CD4-positive, alpha-beta memory T cell (primary cell): ENCODE results near the gene EIF6. TPM values are rescaled to one million over a fixed set of nuclear protein-coding genes. Genes with fewer than 3 reads are reported as not detected.

ENCODE experiments used
- CTCF ChIA-PET: fragments of 350-600 bp; sonication (Branson Sonifier 250); formaldehyde crosslinking; loops from one replicate; lab custom pipeline; 2021; ENCODE audit warnings: inconsistent platforms; ENCODE audit not compliant: partially characterized antibody; lab: Charles Lee
- POLR2A ChIA-PET: fragments of 350-600 bp; sonication (Branson Sonifier 250); formaldehyde crosslinking; loops from one replicate; lab custom pipeline; 2021; ENCODE audit not compliant: partially characterized antibody; lab: Charles Lee
- DNase-seq, 5 donors: peaks; one replicate each; pipeline versions ENCODE4 v3.0.0 to v3.0.0-alpha.2; 2020 to 2022; ENCODE audit warnings: mixed read lengths in 1 of 5
- H3K27ac ChIP-seq: one replicate; pipeline ENCODE4 v1.7.0; 2013; ENCODE audit warnings: low read depth, low read length
- H3K27me3 ChIP-seq: 2 replicates; pipeline ENCODE4 v1.7.0; 2013; ENCODE audit warnings: mild to moderate bottlenecking, low read length, moderate library complexity; ENCODE audit not compliant: insufficient read depth
- H3K36me3 ChIP-seq: 2 replicates; pipeline ENCODE4 v1.7.0; 2013; ENCODE audit warnings: mild to moderate bottlenecking, low read length, moderate library complexity; ENCODE audit not compliant: insufficient read depth
- H3K4me1 ChIP-seq: 2 replicates; pipeline ENCODE4 v1.7.0; 2013; ENCODE audit warnings: mild to moderate bottlenecking, low read length, moderate library complexity; ENCODE audit not compliant: insufficient read depth
- H3K4me3 ChIP-seq, 2 donors: one replicate each; pipeline ENCODE4 v1.7.0; 2013; ENCODE audit warnings: low read length in 2 of 2, mild to moderate bottlenecking in 1 of 2
- H3K9me3 ChIP-seq, 2 donors: one replicate each; pipeline ENCODE4 v1.7.0; 2013; ENCODE audit warnings: low read length in 2 of 2, control low read depth in 1 of 2; ENCODE audit not compliant: control insufficient read depth in 1 of 2
- H3K27ac Mint-ChIP-seq, 7 donors: one replicate each; pipeline ENCODE4 v1.8.0; 2020 to 2021; ENCODE audit warnings: mixed read lengths in 7 of 7, mild to moderate bottlenecking in 6 of 7, inconsistent platforms in 3 of 7, moderate library complexity in 3 of 7
- H3K27me3 Mint-ChIP-seq, 2 donors: one replicate each; pipeline ENCODE4 v1.8.0; 2020 to 2021; ENCODE audit warnings: mixed read lengths in 2 of 2
- H3K36me3 Mint-ChIP-seq, 2 donors: one replicate each; pipeline ENCODE4 v1.8.0; 2020 to 2021; ENCODE audit warnings: mixed read lengths in 2 of 2, inconsistent platforms in 1 of 2, mild to moderate bottlenecking in 1 of 2
- H3K4me1 Mint-ChIP-seq, 4 donors: one replicate each; pipeline ENCODE4 v1.8.0; 2020 to 2021; ENCODE audit warnings: mixed read lengths in 4 of 4, mild to moderate bottlenecking in 1 of 4
- H3K4me3 Mint-ChIP-seq, 8 donors: one replicate each; pipeline ENCODE4 v1.8.0; 2020 to 2021; ENCODE audit warnings: mixed read lengths in 8 of 8, mild to moderate bottlenecking in 7 of 8, moderate library complexity in 6 of 8, inconsistent platforms in 3 of 8
- H3K9me3 Mint-ChIP-seq, 8 donors: one replicate each; pipeline ENCODE4 v1.8.0; 2020 to 2021; ENCODE audit warnings: mixed read lengths in 8 of 8, mild to moderate bottlenecking in 5 of 8, inconsistent platforms in 3 of 8, moderate library complexity in 1 of 8
- intact Hi-C: fragments of 100-400 bp; cut with micrococcal nuclease; formaldehyde crosslinking; loops from one replicate; pipeline ENCODE4 v1.15.1; 2023
- polyA plus RNA-seq, 2 donors: library from polyadenylated mRNA; unstranded; fragments of 300-500 nt; fragmentation: Illumina TruSeq; gene quantifications; one replicate each; pipeline ENCODE4 v1.2.3, GENCODE V29; 2021
- total RNA-seq, 2 experiments: library from RNA; stranded (reverse); gene quantifications; one replicate each; pipeline ENCODE4 v1.2.3, GENCODE V29; 2021

EIF6 gene
- total and polyA plus RNA-seq, 4 experiments from 2014 or later = 44.0 to 189 (median 100) TPM

- H3K27me3 ChIP-seq = no peaks in the 10 kb centered on the region
Measured at GRCh38 chr20:35304956-35305355, 20.4 kb upstream of the EIF6 start.

GRCh38 chr20:35303735-35304491, 19.3 kb upstream of the EIF6 start:
- Histone ChIP-seq H3K4me1 (peaks cover 6% of the 10 kb centered on the region), H3K27ac (no peak overlapping the region), H3K36me3 (peaks cover 5% of the 10 kb centered on the region), H3K27me3 (no peaks in the 10 kb centered on the region), H3K9me3 (no peaks in the 10 kb centered on the region), H3K4me3 (no peak overlapping the region)
- peaks cover 3 to 10% (median 5%) of the 10 kb centered on the region in 4 donors for H3K4me1 Mint-ChIP-seq
- H3K9me3 Mint-ChIP-seq = no peaks in the 10 kb centered on the region
- POLR2A ChIA-PET = interaction anchor here (0.7 to 1.2 kb wide), 2 partner anchors 19 to 26 kb away, joined by 3 to 4 read pairs; partner anchors contain the start of genes EIF6 and MMP24OS
- CTCF ChIA-PET = interaction anchor here (0.6 to 5.8 kb wide), 23 partner anchors 10 to 191 kb away, joined by 3 to 68 read pairs (median 4); partner anchors contain the start of genes EIF6, FAM83C, GDF5 and MMP24OS
- no peak overlapping the region for H3K4me3 Mint-ChIP-seq
- H3K27me3 Mint-ChIP-seq = no peaks in the 10 kb centered on the region
- peak overlapping the region in 5 of 7 donors; percentile 18 to 76 (median 61) for H3K27ac Mint-ChIP-seq
- DNase-seq = peak; percentile 80 to 84 (median 82)
- peaks cover 0 to 10% of the 10 kb centered on the region in 2 donors for H3K36me3 Mint-ChIP-seq
- intact Hi-C loops = loop anchor here (1.0 to 2.0 kb wide), 4 partner anchors 19 to 159 kb away; partner anchors contain the start of gene EIF6

More at GRCh38 chr20:35304956-35305355, 20.4 kb upstream of the EIF6 start:
- Mint-ChIP-seq H3K9me3 (no peaks in the 10 kb centered on the region), H3K27me3 (no peaks in the 10 kb centered on the region), H3K36me3 (peaks cover 0 to 16% of the 10 kb centered on the region in 2 donors), H3K4me3 (no peak overlapping the region), H3K27ac (peak overlapping the region in 4 of 7 donors; percentile 42 to 73 (median 59)), H3K4me1 (peaks cover 3 to 10% (median 5%) of the 10 kb centered on the region in 4 donors)
- ChIA-PET CTCF (interaction anchor here (0.8 to 5.8 kb wide), 12 partner anchors 12 to 215 kb away, joined by 3 to 68 read pairs (median 9); partner anchors contain the start of genes FAM83C and GDF5), POLR2A (no interaction called here)
- H3K36me3 ChIP-seq = peaks cover 5% of the 10 kb centered on the region
- intact Hi-C loops = loop anchor here (1.0 to 2.0 kb wide), 2 partner anchors 20 to 142 kb away; partner anchors contain the start of gene EIF6
- H3K27ac ChIP-seq = no peak overlapping the region
- no peaks in the 10 kb centered on the region for H3K9me3 ChIP-seq
- H3K4me3 ChIP-seq = no peak overlapping the region
- no peak for DNase-seq
- peaks cover 6% of the 10 kb centered on the region for H3K4me1 ChIP-seq

- no peaks in the 10 kb centered on the region for H3K9me3 ChIP-seq
- Mint-ChIP-seq H3K9me3 (no peaks in the 10 kb centered on the region), H3K27ac (peak overlapping the region in 2 of 7 donors; percentile 18 to 21), H3K4me3 (no peak overlapping the region), H3K27me3 (no peaks in the 10 kb centered on the region), H3K36me3 (peaks cover 0 to 8% of the 10 kb centered on the region in 2 donors), H3K4me1 (peaks cover 3 to 10% (median 5%) of the 10 kb centered on the region in 4 donors)
- H3K27ac ChIP-seq = no peak overlapping the region
- H3K4me3 ChIP-seq = no peak overlapping the region
- H3K36me3 ChIP-seq = peaks cover 5% of the 10 kb centered on the region
- no peaks in the 10 kb centered on the region for H3K27me3 ChIP-seq
- ChIA-PET CTCF (interaction anchor here (0.8 to 5.8 kb wide), 19 partner anchors 11 to 158 kb away, joined by 3 to 68 read pairs (median 6); partner anchors contain the start of genes EIF6, FAM83C, GDF5 and MMP24OS), POLR2A (interaction anchor here (0.7 to 1.2 kb wide), 2 partner anchors 19 to 25 kb away, joined by 3 to 4 read pairs; partner anchors contain the start of genes EIF6 and MMP24OS)
- peaks cover 6% of the 10 kb centered on the region for H3K4me1 ChIP-seq
- DNase-seq = no peak
- intact Hi-C loops = loop anchor here (1.0 kb wide), 2 partner anchors 136 to 158 kb away; no protein-coding TSS in a partner anchor
Measured at GRCh38 chr20:35303382-35303734, 18.8 kb upstream of the EIF6 start.

GRCh38 chr20:35302421-35303335, 18.1 kb upstream of the EIF6 start:
- intact Hi-C loops = loop anchor here (1.0 kb wide), 2 partner anchors 137 to 157 kb away; no protein-coding TSS in a partner anchor
- peaks cover 6% of the 10 kb centered on the region for H3K4me1 ChIP-seq
- CTCF ChIA-PET = interaction anchor here (0.8 to 5.8 kb wide), 19 partner anchors 8 to 158 kb away, joined by 3 to 68 read pairs (median 6); partner anchors contain the start of genes EIF6, FAM83C and GDF5
- H3K27ac ChIP-seq = no peak overlapping the region
- peaks cover 5% of the 10 kb centered on the region for H3K36me3 ChIP-seq
- H3K4me3 ChIP-seq = no peak overlapping the region
- DNase-seq = no peak
- peaks cover 0 to 8% of the 10 kb centered on the region in 2 donors for H3K36me3 Mint-ChIP-seq
- H3K9me3 Mint-ChIP-seq = no peaks in the 10 kb centered on the region
- H3K4me1 Mint-ChIP-seq = peaks cover 3 to 10% (median 5%) of the 10 kb centered on the region in 4 donors
- POLR2A ChIA-PET = interaction anchor here (1.2 kb wide), 1 partner anchor 18 kb away, joined by 4 read pairs; the partner anchor contains the start of gene EIF6
- H3K4me3 Mint-ChIP-seq = no peak overlapping the region
- H3K27me3 Mint-ChIP-seq = no peaks in the 10 kb centered on the region
- no peaks in the 10 kb centered on the region for H3K27me3 ChIP-seq
- peak overlapping the region in 2 of 7 donors; percentile 6 to 21 for H3K27ac Mint-ChIP-seq
- no peaks in the 10 kb centered on the region for H3K9me3 ChIP-seq

- H3K4me1 Mint-ChIP-seq = peaks cover 3 to 10% (median 5%) of the 10 kb centered on the region in 4 donors
- no peak overlapping the region for H3K4me3 Mint-ChIP-seq
- ChIA-PET POLR2A (interaction anchor here (0.7 kb wide), 1 partner anchor 141 kb away, joined by 3 read pairs; no protein-coding TSS in a partner anchor), CTCF (interaction anchor here (1.3 to 5.8 kb wide), 3 partner anchors 25 to 146 kb away, joined by 3 to 68 read pairs (median 4); no protein-coding TSS in a partner anchor)
- Histone ChIP-seq H3K4me3 (no peak overlapping the region), H3K27ac (no peak overlapping the region), H3K27me3 (no peaks in the 10 kb centered on the region), H3K4me1 (peaks cover 6% of the 10 kb centered on the region), H3K9me3 (no peaks in the 10 kb centered on the region), H3K36me3 (peaks cover 5% of the 10 kb centered on the region)
- peak overlapping the region in 1 of 7 donors; percentile 44 for H3K27ac Mint-ChIP-seq
- H3K9me3 Mint-ChIP-seq = no peaks in the 10 kb centered on the region
- peaks cover 0 to 6% of the 10 kb centered on the region in 2 donors for H3K36me3 Mint-ChIP-seq
- no peak for DNase-seq
- peaks cover 0 to 1% of the 10 kb centered on the region in 2 donors for H3K27me3 Mint-ChIP-seq
- intact Hi-C loops = no loop called here
Measured at GRCh38 chr20:35301426-35301825, 16.9 kb upstream of the EIF6 start.

- Histone ChIP-seq H3K4me1 (peaks cover 6% of the 10 kb centered on the region), H3K4me3 (no peak overlapping the region), H3K27me3 (no peaks in the 10 kb centered on the region), H3K36me3 (no peaks in the 10 kb centered on the region), H3K27ac (no peak overlapping the region), H3K9me3 (no peaks in the 10 kb centered on the region)
- Mint-ChIP-seq H3K4me1 (peaks cover 3 to 10% (median 5%) of the 10 kb centered on the region in 4 donors), H3K36me3 (peaks cover 0 to under 1% of the 10 kb centered on the region in 2 donors), H3K9me3 (no peaks in the 10 kb centered on the region), H3K27ac (peak overlapping the region in 1 of 7 donors; percentile 7), H3K4me3 (no peak overlapping the region), H3K27me3 (peaks cover 0 to 1% of the 10 kb centered on the region in 2 donors)
- POLR2A ChIA-PET = interaction anchor here (0.7 kb wide), 1 partner anchor 140 kb away, joined by 3 read pairs; no protein-coding TSS in a partner anchor
- intact Hi-C loops = no loop called here
- no peak for DNase-seq
- CTCF ChIA-PET = interaction anchor here (0.9 to 5.8 kb wide), 4 partner anchors 20 to 156 kb away, joined by 3 to 68 read pairs (median 3); no protein-coding TSS in a partner anchor
Measured at GRCh38 chr20:35300469-35301262, 16.1 kb upstream of the EIF6 start.
